Ecto neural progenitor cell (in vitro differentiated cells): Measurements from ENCODE around the gene CKAP2.
"Not testable (repeated sequence)": the region's sequence is repeated elsewhere in the genome, so short reads cannot be mapped to it uniquely, and the experiment has no call there.

Source experiments
- DNase-seq: peaks from one replicate; pipeline ENCODE4 v3.0.0-alpha.2; 2018; ENCODE audit warnings: low spot score

CKAP2 gene, protein sequence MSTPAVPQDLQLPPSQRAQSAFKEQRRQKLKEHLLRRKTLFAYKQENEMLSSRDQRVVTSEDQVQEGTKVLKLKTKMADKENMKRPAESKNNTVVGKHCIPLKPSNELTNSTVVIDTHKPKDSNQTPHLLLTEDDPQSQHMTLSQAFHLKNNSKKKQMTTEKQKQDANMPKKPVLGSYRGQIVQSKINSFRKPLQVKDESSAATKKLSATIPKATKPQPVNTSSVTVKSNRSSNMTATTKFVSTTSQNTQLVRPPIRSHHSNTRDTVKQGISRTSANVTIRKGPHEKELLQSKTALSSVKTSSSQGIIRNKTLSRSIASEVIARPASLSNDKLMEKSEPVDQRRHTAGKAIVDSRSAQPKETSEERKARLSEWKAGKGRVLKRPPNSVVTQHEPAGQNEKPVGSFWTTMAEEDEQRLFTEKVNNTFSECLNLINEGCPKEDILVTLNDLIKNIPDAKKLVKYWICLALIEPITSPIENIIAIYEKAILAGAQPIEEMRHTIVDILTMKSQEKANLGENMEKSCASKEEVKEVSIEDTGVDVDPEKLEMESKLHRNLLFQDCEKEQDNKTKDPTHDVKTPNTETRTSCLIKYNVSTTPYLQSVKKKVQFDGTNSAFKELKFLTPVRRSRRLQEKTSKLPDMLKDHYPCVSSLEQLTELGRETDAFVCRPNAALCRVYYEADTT

GRCh38 chr13:52454820-52455676, at the start of gene CKAP2:
Gene CKAP2, plus strand, starts transcription at chr13:52455478. Its CDS starts 79 bp downstream, at chr13:52455557.
- DNase-seq, result peak; percentile 96

DNA sequence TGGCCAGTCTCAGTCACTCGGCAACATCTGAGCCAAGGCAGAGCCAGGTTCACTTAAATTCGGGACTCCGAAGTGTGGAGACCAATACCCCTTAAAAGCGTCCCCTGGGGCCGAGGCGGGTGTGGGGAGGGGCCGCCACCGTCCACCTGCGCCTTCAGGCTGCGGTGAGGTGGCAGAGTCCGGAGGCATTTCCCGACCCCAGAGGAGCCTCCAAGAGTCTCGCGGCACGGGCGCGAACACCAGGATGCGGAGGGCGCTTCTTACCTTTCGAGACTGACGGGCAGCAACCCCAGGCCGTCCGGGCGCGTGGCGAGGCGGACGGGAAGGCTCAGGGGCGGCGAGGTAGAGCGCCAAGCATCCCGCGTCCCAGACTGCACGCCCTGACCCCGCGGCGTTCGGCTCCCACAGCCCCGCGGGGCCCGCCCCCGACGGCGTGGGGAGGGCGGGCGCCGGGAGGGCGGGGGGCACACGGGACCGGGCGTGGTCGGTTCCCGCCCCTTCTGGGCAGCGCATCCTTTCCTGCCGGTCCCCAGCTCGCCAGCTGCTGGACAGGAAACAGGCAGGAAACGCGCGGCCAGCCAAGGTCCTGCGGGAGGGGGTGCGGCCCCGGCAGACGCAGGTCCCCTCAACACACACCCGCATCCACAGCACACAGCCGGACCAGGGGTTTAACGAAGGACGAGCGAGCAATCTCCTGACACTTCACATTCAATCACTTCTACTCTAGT, 49.3 kb upstream of the CKAP2 start, which contains the start of gene THSD1:
Gene THSD1, minus strand, starts transcription at position 406 of the 728 bp plus-strand sequence. CDS start 3,572 bp downstream, outside the sequence.
- peak; percentile 62 for DNase-seq

GRCh38 chr13:52406629-52407028, 48.6 kb upstream of the CKAP2 start:
- no peak for DNase-seq

DNA sequence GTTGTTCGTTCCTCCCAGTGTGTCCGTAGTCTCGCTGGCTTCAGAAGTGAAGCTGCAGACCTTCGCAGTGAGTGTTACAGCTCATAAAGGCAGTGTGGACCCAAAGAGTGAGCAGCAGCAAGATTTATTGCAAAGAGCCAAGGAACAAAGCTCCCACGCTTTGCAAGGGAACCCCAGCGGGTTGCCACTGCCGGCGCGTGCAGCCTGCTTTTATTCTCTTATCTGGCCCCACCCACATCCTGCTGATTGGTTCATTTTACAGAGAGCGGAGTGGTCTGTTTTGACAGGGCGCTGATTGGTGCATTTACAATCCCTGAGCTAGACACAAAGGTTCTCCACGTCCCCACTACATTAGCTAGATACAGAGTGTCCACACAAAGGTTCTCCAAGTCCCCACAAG, 47.8 kb upstream of the CKAP2 start:
- not testable (repeated sequence) for DNase-seq

DNA sequence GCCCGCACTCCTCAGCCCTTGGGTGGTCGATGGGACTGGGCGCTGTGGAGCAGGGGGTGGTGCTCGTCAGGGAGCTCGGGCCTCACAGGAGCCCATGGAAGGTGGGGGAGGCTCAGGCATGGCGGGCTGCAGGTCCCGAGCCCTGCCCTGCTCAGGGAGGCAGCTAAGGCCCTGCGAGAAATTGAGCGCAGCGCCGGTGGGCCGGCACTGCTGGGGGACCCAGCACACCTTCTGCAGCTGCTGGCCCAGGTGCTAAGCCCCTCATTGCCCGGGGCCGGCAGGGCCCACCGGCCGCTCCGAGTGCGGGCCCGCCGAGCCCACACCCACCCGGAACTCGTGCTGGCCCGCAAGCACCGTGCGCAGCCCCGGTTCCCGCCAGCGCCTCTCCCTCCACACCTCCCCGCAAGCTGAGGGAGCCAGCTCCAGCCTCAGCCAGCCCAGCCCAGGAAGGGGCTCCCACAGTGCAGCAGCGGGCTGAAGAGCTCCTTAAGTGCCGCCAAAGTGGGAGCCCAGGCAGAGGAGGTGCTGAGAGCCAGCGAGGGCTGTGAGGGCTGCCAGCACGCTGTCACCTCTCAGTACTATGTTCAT, 47.1 kb upstream of the CKAP2 start:
- DNase-seq, result not testable (repeated sequence)

DNA sequence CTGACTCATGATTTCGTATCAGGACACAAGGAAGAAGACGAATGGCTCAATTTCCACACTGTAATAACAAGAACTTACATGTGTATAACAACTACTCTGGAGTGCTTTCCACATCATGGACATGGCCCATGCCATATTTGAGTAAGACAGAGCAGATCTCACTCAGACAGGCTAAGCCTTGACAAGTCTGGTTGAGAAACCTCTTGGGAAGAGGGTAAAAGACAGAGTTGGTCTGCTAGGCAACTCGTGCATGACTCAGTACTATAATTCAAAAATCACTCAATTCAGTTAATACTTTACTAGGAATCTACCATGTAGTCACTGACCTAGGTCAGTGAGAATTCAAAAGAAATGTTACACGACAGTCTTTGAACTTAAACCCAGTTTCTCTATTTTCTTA, 43.6 kb upstream of the CKAP2 start:
- DNase-seq, result no peak

- no peak for DNase-seq
These were observed 43.1 kb upstream of the CKAP2 start for GRCh38 chr13:52412128-52412527.

DNA sequence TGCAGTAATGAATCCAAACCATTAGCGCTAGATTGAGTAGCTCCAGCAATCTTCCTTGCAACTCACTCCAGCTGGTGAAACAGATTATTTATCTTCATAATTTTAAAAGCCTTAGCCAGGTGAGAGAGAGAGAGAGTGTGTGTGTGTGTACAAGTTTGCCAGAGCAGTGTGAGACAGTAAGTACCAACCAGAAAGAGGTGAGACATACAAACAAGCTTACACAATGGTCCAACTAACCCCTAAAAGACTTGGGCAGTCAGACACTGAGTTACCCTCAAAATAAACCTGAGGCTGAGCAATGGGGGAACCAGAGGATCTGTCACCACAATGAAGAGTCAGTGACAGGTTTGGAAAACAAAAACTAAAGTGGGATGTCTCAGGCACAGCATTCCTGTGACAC, 41.2 kb upstream of the CKAP2 start:
- no peak for DNase-seq

- DNase-seq, result no peak
These were observed 40.3 kb upstream of the CKAP2 start for GRCh38 chr13:52414963-52415362.

- DNase-seq, result no peak
These were observed 36.2 kb upstream of the CKAP2 start for GRCh38 chr13:52419080-52419479.

DNA sequence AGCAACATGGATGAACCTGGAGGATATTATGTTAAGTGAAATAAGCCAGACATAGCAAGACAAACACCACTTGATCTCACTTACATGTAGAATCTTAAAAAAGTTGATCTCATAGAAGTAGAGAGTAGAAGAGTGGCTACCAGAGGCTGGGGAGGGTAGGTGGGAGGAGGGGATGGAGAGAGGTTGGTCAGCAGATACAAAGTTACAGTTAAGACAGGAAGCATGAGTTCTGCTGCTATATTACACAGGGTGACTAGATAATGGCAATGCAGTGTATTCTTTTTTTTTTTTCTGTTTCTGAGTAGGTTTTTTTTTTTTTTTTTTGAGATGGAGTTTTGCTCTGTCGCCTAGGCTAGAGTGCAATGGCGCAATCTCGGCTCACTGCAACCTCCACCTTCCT, 34.1 kb upstream of the CKAP2 start:
- DNase-seq, result no peak

- no peak for DNase-seq
These were observed 27.0 kb upstream of the CKAP2 start for GRCh38 chr13:52428295-52428694.

GRCh38 chr13:52432456-52432855, 22.8 kb upstream of the CKAP2 start:
- DNase-seq, result no peak

GRCh38 chr13:52446265-52446664, 9.0 kb upstream of the CKAP2 start:
- DNase-seq, result no peak

DNA sequence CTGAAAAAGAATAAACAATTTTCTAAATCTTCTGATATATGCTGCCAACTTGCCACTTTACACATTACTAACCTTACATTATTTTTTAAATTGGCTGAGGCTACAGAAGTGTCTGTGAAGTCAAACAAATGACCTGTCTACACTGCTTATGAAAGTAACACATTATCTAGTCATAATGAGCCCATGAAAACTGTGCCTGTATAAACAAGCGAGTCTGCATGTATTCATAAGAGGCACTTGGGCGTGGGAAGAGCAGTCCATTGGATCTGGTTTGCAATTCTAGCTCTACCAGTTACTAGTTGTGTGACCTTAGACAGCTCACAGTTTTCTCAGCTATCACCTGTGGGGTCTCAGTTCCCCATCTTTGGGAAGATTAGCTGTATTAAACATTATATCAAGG, 7.9 kb upstream of the CKAP2 start:
- no peak for DNase-seq

DNA sequence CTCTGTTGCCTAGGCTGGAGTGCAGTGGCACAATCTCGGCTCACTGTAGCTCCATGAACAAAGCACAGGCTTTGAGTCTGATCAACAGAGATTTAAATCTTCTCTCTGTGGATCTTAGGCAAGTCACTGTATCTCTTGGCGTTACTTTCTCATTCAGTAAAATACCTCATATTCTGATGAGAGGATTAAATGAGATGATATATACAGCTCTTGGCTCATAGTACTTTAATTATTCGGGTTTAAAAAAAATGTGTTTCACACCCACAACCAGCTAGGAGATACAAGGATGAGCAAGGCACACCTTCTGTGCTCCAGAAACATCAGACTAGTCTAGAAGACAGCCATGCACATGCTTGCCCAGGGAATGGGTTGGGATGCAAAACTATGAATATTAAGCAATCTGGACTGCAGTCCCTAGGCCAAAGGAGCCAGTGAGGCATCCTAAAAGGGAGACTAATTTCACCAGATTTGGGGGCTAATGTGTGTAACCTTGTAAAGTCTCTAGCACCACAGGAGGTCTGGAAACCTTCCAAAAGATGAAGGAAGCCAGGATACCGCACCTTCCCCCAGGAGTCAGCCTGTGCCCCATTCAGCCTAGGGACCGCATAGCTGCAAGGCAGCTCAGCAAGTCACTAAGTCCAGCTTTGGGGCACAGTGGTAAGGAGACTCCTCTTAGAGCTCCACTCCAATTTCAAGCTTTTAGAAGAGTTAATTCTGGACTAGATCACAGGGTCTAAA, 7.3 kb upstream of the CKAP2 start:
- DNase-seq, result no peak

- no peak for DNase-seq
These were observed 5.8 kb upstream of the CKAP2 start for GRCh38 chr13:52449331-52450011.

DNA sequence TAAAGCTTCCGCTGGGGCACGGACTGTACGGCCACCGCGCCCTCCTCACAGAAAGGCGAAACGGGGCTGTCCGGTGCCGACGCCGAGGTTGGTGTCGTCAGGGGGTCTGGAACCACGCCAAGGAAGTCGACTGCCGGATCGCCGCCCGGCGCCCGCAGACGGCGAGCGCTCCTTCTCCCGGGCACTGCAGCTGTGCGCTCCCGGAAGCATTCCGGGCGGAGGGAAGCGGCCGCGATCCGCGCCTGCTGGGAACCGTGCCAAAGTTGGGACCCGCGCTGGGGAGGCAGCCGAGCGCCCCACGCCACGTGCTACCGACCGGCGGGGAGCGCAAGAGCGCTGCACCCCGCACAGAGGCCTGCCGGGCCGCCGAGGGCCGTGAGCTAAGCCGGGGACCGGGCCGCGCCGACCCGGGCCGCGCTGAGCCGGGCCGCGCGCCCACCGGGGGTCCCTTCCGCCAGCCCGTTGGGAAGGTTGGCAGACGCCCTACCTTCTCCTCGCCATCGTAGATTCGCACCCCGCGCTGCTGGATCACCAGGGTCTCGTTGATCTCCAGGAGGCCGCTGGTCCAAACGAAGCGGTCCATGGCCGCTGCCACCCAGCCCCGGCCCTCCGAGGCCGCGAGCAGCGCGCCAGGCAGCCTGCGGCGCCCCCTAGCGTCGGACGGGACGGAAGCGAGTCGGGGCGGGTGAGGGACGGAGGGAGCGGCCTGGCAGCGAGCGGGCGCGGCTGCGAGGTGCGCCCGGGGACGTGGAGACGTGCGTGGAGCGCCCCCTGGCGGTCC, 5.1 kb upstream of the CKAP2 start, which contains the start of gene VPS36:
Gene VPS36, minus strand, starts transcription at position 623 of the 781 bp plus-strand sequence. Its CDS starts 40 bp downstream, at position 583.
- DNase-seq, result peak; percentile 97

DNA sequence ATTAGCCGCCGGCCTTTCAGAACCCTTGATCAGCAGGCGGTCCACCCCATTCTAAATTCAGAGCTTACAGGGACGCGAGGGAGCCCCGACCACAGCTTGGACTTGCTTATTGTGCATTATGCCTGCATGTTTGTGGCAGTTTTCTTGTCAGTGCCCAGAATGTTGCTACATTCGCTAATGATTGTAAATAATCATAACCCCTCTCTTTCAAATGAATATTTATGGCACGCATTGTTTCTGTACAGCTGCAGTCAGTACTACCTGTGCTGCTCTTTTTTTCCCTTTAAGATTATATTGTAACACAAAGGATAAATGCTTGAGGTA, 4.5 kb upstream of the CKAP2 start:
- no peak for DNase-seq
